ENCODE results near the gene SLC15A5.

Gene SLC15A5

GRCh38 chr12:16171348-16171747 lies 106.1 kb downstream of the SLC15A5 start:
- Histone ChIP-seq H4K5ac (ENCODE audit: low read length) (no peak overlapping the region), H3K27ac (ENCODE audit: low read depth, low read length) (no peak overlapping the region), H3K18ac (ENCODE audit: low read length) (no peak overlapping the region), H3K79me2 (ENCODE audit: control insufficient read depth, insufficient read depth, low read length) (no peaks in the 10 kb centered on the region), H3K4me1 (ENCODE audit: control insufficient read depth, low read depth, low read length) (no peaks in the 10 kb centered on the region), H3K36me3 (ENCODE audit: control insufficient read depth, insufficient read depth, low read length) (no peaks in the 10 kb centered on the region), H2AK5ac (ENCODE audit: low read length) (no peak overlapping the region), H3K4ac (ENCODE audit: low read depth, low read length) (no peak overlapping the region), H3K9ac (ENCODE audit: low read length) (no peak overlapping the region), H2BK120ac (ENCODE audit: low read depth, low read length) (no peak overlapping the region), H3K56ac (ENCODE audit: low read length) (no peak overlapping the region), H3K79me1 (ENCODE audit: low read length) (no peaks in the 10 kb centered on the region), H3K27me3 (ENCODE audit: insufficient read depth, low read length, poor library complexity) (no peaks in the 10 kb centered on the region), H2BK5ac (ENCODE audit: low read length) (no peak overlapping the region), H3K4me2 (ENCODE audit: low read length) (no peak overlapping the region), H3K4me3 (ENCODE audit: low read length) (no peak overlapping the region), H2BK15ac (replicated peaks; ENCODE audit: low read depth) (no peak overlapping the region), H3K23ac (ENCODE audit: low read length) (no peak overlapping the region), H4K8ac (ENCODE audit: low read depth, low read length) (no peak overlapping the region)
- WGBS (ENCODE audit: extremely low coverage, insufficient coverage, low lambda C conversion rate) = no CpG with 5 or more reads among the region's 2 CpGs
- DNase-seq = no peak

- H3K79me1 ChIP-seq (ENCODE audit: low read length) = no peaks in the 10 kb centered on the region
- no peaks in the 10 kb centered on the region for H3K79me2 ChIP-seq (ENCODE audit: control insufficient read depth, insufficient read depth, low read length)
- no peak overlapping the region for H4K8ac ChIP-seq (ENCODE audit: low read depth, low read length)
- no peak overlapping the region for H3K9ac ChIP-seq (ENCODE audit: low read length)
- no peak overlapping the region for H3K4me2 ChIP-seq (ENCODE audit: low read length)
- H2BK15ac ChIP-seq (replicated peaks; ENCODE audit: low read depth) = no peak overlapping the region
- H3K23ac ChIP-seq (ENCODE audit: low read length) = no peak overlapping the region
- H2BK5ac ChIP-seq (ENCODE audit: low read length) = no peak overlapping the region
- no peak overlapping the region for H3K4me3 ChIP-seq (ENCODE audit: low read length)
- H4K5ac ChIP-seq (ENCODE audit: low read length) = no peak overlapping the region
- no peak overlapping the region for H3K27ac ChIP-seq (ENCODE audit: low read depth, low read length)
- no peak overlapping the region for H2BK120ac ChIP-seq (ENCODE audit: low read depth, low read length)
- no peak overlapping the region for H3K4ac ChIP-seq (ENCODE audit: low read depth, low read length)
- no peaks in the 10 kb centered on the region for H3K27me3 ChIP-seq (ENCODE audit: insufficient read depth, low read length, poor library complexity)
- no peaks in the 10 kb centered on the region for H3K36me3 ChIP-seq (ENCODE audit: control insufficient read depth, insufficient read depth, low read length)
- H3K4me1 ChIP-seq (ENCODE audit: control insufficient read depth, low read depth, low read length) = no peaks in the 10 kb centered on the region
- no peak overlapping the region for H3K56ac ChIP-seq (ENCODE audit: low read length)
- no CpG with 5 or more reads among the region's 3 CpGs for WGBS (ENCODE audit: extremely low coverage, insufficient coverage, low lambda C conversion rate)
- no peak for DNase-seq
- H2AK5ac ChIP-seq (ENCODE audit: low read length) = no peak overlapping the region
- no peak overlapping the region for H3K18ac ChIP-seq (ENCODE audit: low read length)
These were observed 109.4 kb downstream of the SLC15A5 start for GRCh38 chr12:16168078-16168477.

- no CpG with 5 or more reads among the region's 5 CpGs for WGBS (ENCODE audit: extremely low coverage, insufficient coverage, low lambda C conversion rate)
- no peak for DNase-seq
- no peak overlapping the region for H3K9ac ChIP-seq (ENCODE audit: low read length)
- no peak overlapping the region for H2AK5ac ChIP-seq (ENCODE audit: low read length)
- H3K79me1 ChIP-seq (ENCODE audit: low read length) = no peaks in the 10 kb centered on the region
- H3K56ac ChIP-seq (ENCODE audit: low read length) = no peak overlapping the region
- no peak overlapping the region for H3K4me2 ChIP-seq (ENCODE audit: low read length)
- H3K18ac ChIP-seq (ENCODE audit: low read length) = no peak overlapping the region
- no peak overlapping the region for H4K5ac ChIP-seq (ENCODE audit: low read length)
- H3K27me3 ChIP-seq (ENCODE audit: insufficient read depth, low read length, poor library complexity) = no peaks in the 10 kb centered on the region
- no peak overlapping the region for H3K4me3 ChIP-seq (ENCODE audit: low read length)
- no peaks in the 10 kb centered on the region for H3K79me2 ChIP-seq (ENCODE audit: control insufficient read depth, insufficient read depth, low read length)
- no peak overlapping the region for H3K27ac ChIP-seq (ENCODE audit: low read depth, low read length)
- H2BK120ac ChIP-seq (ENCODE audit: low read depth, low read length) = no peak overlapping the region
- no peaks in the 10 kb centered on the region for H3K4me1 ChIP-seq (ENCODE audit: control insufficient read depth, low read depth, low read length)
- no peak overlapping the region for H3K23ac ChIP-seq (ENCODE audit: low read length)
- H3K36me3 ChIP-seq (ENCODE audit: control insufficient read depth, insufficient read depth, low read length) = no peaks in the 10 kb centered on the region
- no peak overlapping the region for H2BK15ac ChIP-seq (replicated peaks; ENCODE audit: low read depth)
- H4K8ac ChIP-seq (ENCODE audit: low read depth, low read length) = no peak overlapping the region
- no peak overlapping the region for H3K4ac ChIP-seq (ENCODE audit: low read depth, low read length)
- no peak overlapping the region for H2BK5ac ChIP-seq (ENCODE audit: low read length)
These were observed 110.7 kb downstream of the SLC15A5 start for GRCh38 chr12:16166563-16167470.

GRCh38 chr12:16165506-16165905 lies 112.0 kb downstream of the SLC15A5 start:
- Histone ChIP-seq H3K4ac (ENCODE audit: low read depth, low read length) (no peak overlapping the region), H3K23ac (ENCODE audit: low read length) (no peak overlapping the region), H3K4me3 (ENCODE audit: low read length) (no peak overlapping the region), H3K4me2 (ENCODE audit: low read length) (no peak overlapping the region), H3K36me3 (ENCODE audit: control insufficient read depth, insufficient read depth, low read length) (no peaks in the 10 kb centered on the region), H2BK15ac (replicated peaks; ENCODE audit: low read depth) (no peak overlapping the region), H4K8ac (ENCODE audit: low read depth, low read length) (no peak overlapping the region), H2AK5ac (ENCODE audit: low read length) (no peak overlapping the region), H3K18ac (ENCODE audit: low read length) (no peak overlapping the region), H3K79me1 (ENCODE audit: low read length) (no peaks in the 10 kb centered on the region), H3K79me2 (ENCODE audit: control insufficient read depth, insufficient read depth, low read length) (no peaks in the 10 kb centered on the region), H4K5ac (ENCODE audit: low read length) (no peak overlapping the region), H3K56ac (ENCODE audit: low read length) (no peak overlapping the region), H3K4me1 (ENCODE audit: control insufficient read depth, low read depth, low read length) (no peaks in the 10 kb centered on the region), H3K27me3 (ENCODE audit: insufficient read depth, low read length, poor library complexity) (no peaks in the 10 kb centered on the region), H2BK120ac (ENCODE audit: low read depth, low read length) (no peak overlapping the region), H3K27ac (ENCODE audit: low read depth, low read length) (no peak overlapping the region), H2BK5ac (ENCODE audit: low read length) (no peak overlapping the region), H3K9ac (ENCODE audit: low read length) (no peak overlapping the region)
- peak; percentile 70 for DNase-seq
- no CpG with 5 or more reads among the region's 2 CpGs for WGBS (ENCODE audit: extremely low coverage, insufficient coverage, low lambda C conversion rate)

GRCh38 chr12:16163901-16164300 lies 113.6 kb downstream of the SLC15A5 start:
- no peak overlapping the region for H4K5ac ChIP-seq (ENCODE audit: low read length)
- H3K4me1 ChIP-seq (ENCODE audit: control insufficient read depth, low read depth, low read length) = no peaks in the 10 kb centered on the region
- no peaks in the 10 kb centered on the region for H3K79me1 ChIP-seq (ENCODE audit: low read length)
- no peak overlapping the region for H3K56ac ChIP-seq (ENCODE audit: low read length)
- no peak overlapping the region for H3K27ac ChIP-seq (ENCODE audit: low read depth, low read length)
- H4K8ac ChIP-seq (ENCODE audit: low read depth, low read length) = no peak overlapping the region
- no peak overlapping the region for H2BK5ac ChIP-seq (ENCODE audit: low read length)
- no peaks in the 10 kb centered on the region for H3K27me3 ChIP-seq (ENCODE audit: insufficient read depth, low read length, poor library complexity)
- H3K9ac ChIP-seq (ENCODE audit: low read length) = no peak overlapping the region
- no peak overlapping the region for H2AK5ac ChIP-seq (ENCODE audit: low read length)
- H3K4me2 ChIP-seq (ENCODE audit: low read length) = no peak overlapping the region
- H3K23ac ChIP-seq (ENCODE audit: low read length) = no peak overlapping the region
- no peak overlapping the region for H3K4me3 ChIP-seq (ENCODE audit: low read length)
- no peak overlapping the region for H3K18ac ChIP-seq (ENCODE audit: low read length)
- no peak overlapping the region for H3K4ac ChIP-seq (ENCODE audit: low read depth, low read length)
- no peaks in the 10 kb centered on the region for H3K36me3 ChIP-seq (ENCODE audit: control insufficient read depth, insufficient read depth, low read length)
- no peak for DNase-seq
- no peak overlapping the region for H2BK15ac ChIP-seq (replicated peaks; ENCODE audit: low read depth)
- H3K79me2 ChIP-seq (ENCODE audit: control insufficient read depth, insufficient read depth, low read length) = no peaks in the 10 kb centered on the region
- H2BK120ac ChIP-seq (ENCODE audit: low read depth, low read length) = no peak overlapping the region

- Histone ChIP-seq H2BK15ac (replicated peaks; ENCODE audit: low read depth) (no peak overlapping the region), H2BK5ac (ENCODE audit: low read length) (no peak overlapping the region), H3K79me2 (ENCODE audit: control insufficient read depth, insufficient read depth, low read length) (no peaks in the 10 kb centered on the region), H3K18ac (ENCODE audit: low read length) (no peak overlapping the region), H3K27ac (ENCODE audit: low read depth, low read length) (no peak overlapping the region), H3K79me1 (ENCODE audit: low read length) (no peaks in the 10 kb centered on the region), H3K23ac (ENCODE audit: low read length) (no peak overlapping the region), H3K56ac (ENCODE audit: low read length) (no peak overlapping the region), H3K36me3 (ENCODE audit: control insufficient read depth, insufficient read depth, low read length) (no peaks in the 10 kb centered on the region), H2AK5ac (ENCODE audit: low read length) (no peak overlapping the region), H2BK120ac (ENCODE audit: low read depth, low read length) (no peak overlapping the region), H4K8ac (ENCODE audit: low read depth, low read length) (no peak overlapping the region), H3K27me3 (ENCODE audit: insufficient read depth, low read length, poor library complexity) (no peaks in the 10 kb centered on the region), H3K4me2 (ENCODE audit: low read length) (no peak overlapping the region), H3K4ac (ENCODE audit: low read depth, low read length) (no peak overlapping the region), H3K4me1 (ENCODE audit: control insufficient read depth, low read depth, low read length) (no peaks in the 10 kb centered on the region), H4K5ac (ENCODE audit: low read length) (no peak overlapping the region), H3K4me3 (ENCODE audit: low read length) (no peak overlapping the region), H3K9ac (ENCODE audit: low read length) (no peak overlapping the region)
- no CpG with 5 or more reads among the region's 4 CpGs for WGBS (ENCODE audit: extremely low coverage, insufficient coverage, low lambda C conversion rate)
- peak; percentile 21 for DNase-seq
These were observed 114.3 kb downstream of the SLC15A5 start for GRCh38 chr12:16163146-16163545.
